Measurements from ENCODE around the gene SLC12A6.

- TF ChIP-seq CTCF (IDR thresholded peaks at IDR 0.05) (no peak), POLR2A (IDR thresholded peaks at IDR 0.05) (no peak)
Measured at GRCh38 chr15:34264076-34264475, 73.5 kb downstream of the SLC12A6 start.
